ENCODE results near the gene LRBA. TPM values are rescaled to one million over a fixed set of nuclear protein-coding genes. Genes with fewer than 3 reads are reported as not detected.
A peak's percentile ranks its signal among the peaks of the same experiment; 100 is the strongest.

The LRBA gene
- total RNA-seq, 4 donors from 2014 or later: 28.0 to 51.5 (median 30.9) TPM

DNA sequence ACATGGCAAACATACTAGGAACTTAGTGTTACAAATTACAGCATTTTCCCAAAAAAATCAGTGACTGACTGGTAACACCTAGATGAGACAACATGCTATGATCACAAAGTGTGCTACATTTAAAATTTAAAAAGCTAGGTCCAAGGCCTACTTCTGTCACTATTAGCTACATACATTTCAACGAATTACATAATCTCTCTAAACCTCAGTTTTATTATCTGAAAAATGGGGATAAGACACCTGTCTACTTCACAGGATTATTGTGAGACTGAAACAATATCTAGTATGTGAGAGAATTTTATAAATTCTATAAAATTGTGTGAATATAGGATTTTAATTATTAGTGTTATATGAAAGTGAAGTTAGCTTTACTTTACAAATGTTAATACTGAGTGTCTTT lies 708.4 kb downstream of the LRBA start:
- ATAC-seq (ENCODE audit: low FRiP score) (no peak), DNase-seq (ENCODE audit: low spot score) (no peak)
- TF ChIP-seq, protein P1, sequence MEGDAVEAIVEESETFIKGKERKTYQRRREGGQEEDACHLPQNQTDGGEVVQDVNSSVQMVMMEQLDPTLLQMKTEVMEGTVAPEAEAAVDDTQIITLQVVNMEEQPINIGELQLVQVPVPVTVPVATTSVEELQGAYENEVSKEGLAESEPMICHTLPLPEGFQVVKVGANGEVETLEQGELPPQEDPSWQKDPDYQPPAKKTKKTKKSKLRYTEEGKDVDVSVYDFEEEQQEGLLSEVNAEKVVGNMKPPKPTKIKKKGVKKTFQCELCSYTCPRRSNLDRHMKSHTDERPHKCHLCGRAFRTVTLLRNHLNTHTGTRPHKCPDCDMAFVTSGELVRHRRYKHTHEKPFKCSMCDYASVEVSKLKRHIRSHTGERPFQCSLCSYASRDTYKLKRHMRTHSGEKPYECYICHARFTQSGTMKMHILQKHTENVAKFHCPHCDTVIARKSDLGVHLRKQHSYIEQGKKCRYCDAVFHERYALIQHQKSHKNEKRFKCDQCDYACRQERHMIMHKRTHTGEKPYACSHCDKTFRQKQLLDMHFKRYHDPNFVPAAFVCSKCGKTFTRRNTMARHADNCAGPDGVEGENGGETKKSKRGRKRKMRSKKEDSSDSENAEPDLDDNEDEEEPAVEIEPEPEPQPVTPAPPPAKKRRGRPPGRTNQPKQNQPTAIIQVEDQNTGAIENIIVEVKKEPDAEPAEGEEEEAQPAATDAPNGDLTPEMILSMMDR (IDR thresholded peaks at IDR 0.05): no peak

DNA sequence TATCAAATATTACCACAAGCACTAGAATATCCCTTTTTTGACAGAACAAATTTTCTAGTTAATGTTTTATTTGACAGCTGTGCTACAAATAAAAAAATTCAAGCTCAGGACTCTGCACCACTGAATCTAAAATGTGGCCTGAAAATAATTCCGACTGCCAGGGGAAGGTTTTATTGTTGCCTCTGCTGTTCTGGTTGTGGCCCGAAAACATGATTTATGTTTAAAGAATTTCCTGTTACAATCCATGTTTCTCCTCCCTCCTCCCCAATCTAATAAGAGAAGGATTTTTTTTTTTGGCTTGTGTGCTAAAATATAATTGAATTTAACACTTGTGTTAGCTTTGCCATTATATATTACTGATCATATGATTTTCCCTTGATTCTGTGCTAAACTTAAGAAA lies 709.1 kb downstream of the LRBA start:
- DNase-seq (ENCODE audit: low spot score) (no peak), ATAC-seq (ENCODE audit: low FRiP score) (no peak)

DNA sequence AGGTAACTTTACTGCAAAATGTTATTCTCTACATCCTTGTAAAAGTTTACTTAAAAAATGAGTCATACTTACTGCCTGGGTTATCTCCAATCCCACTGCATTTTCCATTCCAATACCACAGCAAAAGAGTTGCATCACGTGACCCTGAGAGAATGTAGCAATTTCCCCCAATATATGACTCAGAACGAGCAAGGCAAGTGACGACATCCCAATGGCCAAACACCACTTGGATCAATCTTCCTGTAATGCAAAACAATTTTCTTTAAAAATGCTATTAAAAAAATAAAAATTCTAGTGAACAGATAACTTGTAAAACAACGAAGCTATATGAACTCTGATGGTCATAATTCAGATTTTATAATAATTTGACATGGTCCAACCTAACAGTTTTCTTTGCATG lies 712.5 kb downstream of the LRBA start:
- no peak for DNase-seq (ENCODE audit: low spot score)
- TF ChIP-seq, protein P1 (IDR thresholded peaks at IDR 0.05): no peak
- ATAC-seq (ENCODE audit: low FRiP score): no peak

More for the DNA sequence above, 709.1 kb downstream of the LRBA start:
- TF ChIP-seq, protein P1 (IDR thresholded peaks at IDR 0.05): no peak

DNA sequence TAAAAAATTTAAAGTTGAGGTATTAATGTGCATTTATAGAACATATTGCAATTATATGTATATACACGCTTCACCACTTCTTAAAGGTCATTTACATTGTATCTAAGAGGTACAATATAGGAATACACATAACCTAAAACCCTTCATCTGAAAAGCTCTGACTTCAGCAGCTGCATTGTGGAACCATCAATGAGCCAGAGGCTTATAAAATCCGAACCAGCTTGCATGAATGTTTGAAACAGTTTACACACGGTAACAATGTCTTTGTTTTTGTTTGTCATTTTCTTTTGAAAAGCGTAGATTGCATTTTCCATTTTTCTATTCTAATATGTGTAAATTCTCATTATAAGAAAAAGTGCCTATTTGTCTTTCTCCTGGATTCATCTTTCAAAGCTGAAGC lies 715.3 kb downstream of the LRBA start:
- ATAC-seq (ENCODE audit: low FRiP score): no peak
- TF ChIP-seq, protein P1 (IDR thresholded peaks at IDR 0.05): no peak
- DNase-seq (ENCODE audit: low spot score): no peak

DNA sequence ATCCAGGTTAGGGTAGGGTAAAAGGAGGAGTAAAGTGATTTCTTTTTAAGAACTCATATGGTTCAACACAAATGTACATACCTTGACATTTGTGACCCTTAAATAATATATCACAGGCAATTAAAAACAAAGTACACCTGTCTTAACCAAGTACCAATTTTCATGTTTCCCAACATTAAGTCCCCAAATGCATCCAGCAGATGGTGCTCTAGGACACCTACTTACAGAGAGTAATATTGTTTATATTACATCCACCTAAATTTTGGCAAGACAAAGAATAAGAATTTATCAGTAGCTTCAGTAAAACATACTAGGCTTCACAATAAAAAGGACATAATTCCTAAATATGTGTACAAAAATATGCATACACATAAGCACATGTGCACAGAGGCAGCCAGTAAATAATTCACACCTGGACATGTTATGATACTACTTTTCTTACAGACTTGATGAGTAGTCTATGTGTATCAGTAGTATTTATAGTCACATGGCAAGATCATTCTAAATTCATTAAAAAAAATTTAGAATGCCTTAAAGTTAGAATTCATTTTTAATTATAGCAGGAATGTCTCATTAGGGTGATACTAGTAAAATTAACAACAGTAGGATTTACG lies 717.1 kb downstream of the LRBA start:
- ATAC-seq (ENCODE audit: low FRiP score): no peak
- TF ChIP-seq, protein P1 (IDR thresholded peaks at IDR 0.05): no peak
- DNase-seq (ENCODE audit: low spot score): peak; percentile 37

DNA sequence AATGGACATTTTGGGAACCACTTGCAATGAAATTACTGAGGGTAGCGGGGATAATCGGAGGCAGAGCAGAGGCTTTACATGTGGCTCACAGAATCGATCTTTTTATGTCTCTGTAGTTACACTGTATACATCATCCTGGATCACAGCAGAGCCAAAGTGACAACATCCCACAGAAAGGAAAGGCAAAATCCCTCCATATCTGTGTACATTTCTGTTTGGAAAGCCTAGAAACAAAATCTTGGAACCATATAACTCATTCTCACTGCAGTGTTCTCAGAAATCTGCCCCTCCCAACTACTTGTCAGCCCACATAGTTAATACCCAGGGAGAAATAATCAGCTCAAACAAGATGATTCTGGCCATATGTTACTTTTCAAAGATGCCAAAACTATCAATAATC lies 725.2 kb downstream of the LRBA start:
- DNase-seq (ENCODE audit: low spot score): no peak
- no peak for ATAC-seq (ENCODE audit: low FRiP score)
- TF ChIP-seq, protein P1 (IDR thresholded peaks at IDR 0.05): no peak

DNA sequence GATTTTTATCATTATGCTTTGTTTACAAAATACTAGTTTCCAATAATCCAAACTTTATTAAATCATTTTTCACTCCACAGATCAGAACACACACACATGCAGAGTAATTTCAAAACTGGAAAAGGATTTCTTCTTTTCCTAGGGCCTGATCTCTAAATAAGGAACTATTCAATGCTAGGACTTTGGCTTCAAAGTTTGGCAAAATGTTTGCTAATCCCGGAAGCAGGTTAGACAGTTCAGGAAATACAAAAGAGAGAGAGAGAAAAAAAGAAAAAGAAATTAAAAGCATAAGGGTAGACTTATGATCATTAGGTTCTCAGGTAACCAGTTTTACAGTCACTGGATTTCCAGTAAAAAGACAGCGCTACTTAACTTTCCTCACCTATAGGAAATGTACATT lies 725.9 kb downstream of the LRBA start:
- DNase-seq (ENCODE audit: low spot score): no peak
- TF ChIP-seq, protein P1 (IDR thresholded peaks at IDR 0.05): no peak
- no peak for ATAC-seq (ENCODE audit: low FRiP score)
